HEK293 (cell line): ENCODE results near the gene SPEG.

ENCODE experiments used
- CTCF ChIA-PET: fragments of 350-600 bp; formaldehyde crosslinking; extraction: SDS; loops from one replicate; lab custom pipeline; 2021; ENCODE audit warnings: antibody characterized with exemption; lab: Yijun Ruan, JAX
- POLR2A ChIA-PET: fragments of 300-600 bp; formaldehyde crosslinking; extraction: SDS; loops from one replicate; lab custom pipeline; 2020; ENCODE audit warnings: antibody characterized with exemption, inconsistent platforms; lab: Yijun Ruan, JAX
- H3K27ac ChIP-seq: fragments of 200-500 bp; sonication (Bioruptor generic); 2 replicates; pipeline ENCODE4 v1.5.1; 2014; ENCODE audit warnings: low read depth, low read length, control low read depth, inconsistent platforms; ENCODE audit errors: extremely low read depth
- H3K36me3 ChIP-seq, 2 experiments: fragments of 200-500 bp in 1 of 2; sonication (Bioruptor generic) in 1 of 2; 1 replicate in 1 of 2; 2 replicates in 1 of 2; pipeline ENCODE4 v1.5.1; 2014 to 2017; ENCODE audit warnings: inconsistent platforms in 2 of 2, low read length in 2 of 2; ENCODE audit not compliant: control insufficient read depth in 2 of 2, insufficient read depth in 1 of 2
- H3K4me1 ChIP-seq: fragments of 200-500 bp; sonication (Bioruptor generic); 2 replicates; pipeline ENCODE4 v1.5.1; 2014; ENCODE audit warnings: mild to moderate bottlenecking, low read length, inconsistent platforms; ENCODE audit not compliant: control insufficient read depth, insufficient read depth
- H3K4me3 ChIP-seq: 2 replicates; pipeline ENCODE4 v1.5.1; 2011; ENCODE audit warnings: low read depth, mild to moderate bottlenecking, control low read depth, low read length, moderate library complexity
- H3K9me3 ChIP-seq: fragments of 200-500 bp; sonication (Bioruptor generic); 2 replicates; pipeline ENCODE4 v1.5.1; 2014; ENCODE audit warnings: low read depth, low read length, inconsistent platforms; ENCODE audit not compliant: control insufficient read depth, insufficient read depth
- TCF7L2 ChIP-seq: IDR thresholded peaks from 2 replicates; pipeline ENCODE4 v1.6.1; 2011; ENCODE audit warnings: low read depth, mild to moderate bottlenecking, inconsistent platforms, low read length, moderate library complexity, borderline replicate concordance
- YY1 ChIP-seq: fragments of 450-650 bp; formaldehyde crosslinking; IDR thresholded peaks from 2 replicates; pipeline ENCODE4 v1.5.1; 2018; ENCODE audit warnings: missing biosample characterization, missing genetic modification characterization
- ZBTB10 ChIP-seq: fragments of 450-650 bp; formaldehyde crosslinking; IDR thresholded peaks from 2 replicates; pipeline ENCODE4 v1.5.1; 2016; ENCODE audit warnings: missing biosample characterization, missing genetic modification characterization
- ZBTB44 ChIP-seq: fragments of 450-650 bp; IDR thresholded peaks from 2 replicates; pipeline ENCODE4 v1.5.1; 2018; ENCODE audit warnings: missing biosample characterization, mild to moderate bottlenecking, missing genetic modification characterization
- ZFHX2 ChIP-seq: fragments of 450-650 bp; formaldehyde crosslinking; conservative IDR thresholded peaks from 2 replicates; pipeline ENCODE4 v1.5.1; 2016; ENCODE audit warnings: missing biosample characterization, missing genetic modification characterization
- ZNF112 ChIP-seq: fragments of 450-650 bp; formaldehyde crosslinking; IDR thresholded peaks from 2 replicates; pipeline ENCODE4 v1.5.0; 2017; ENCODE audit warnings: missing biosample characterization, missing genetic modification characterization
- ZNF24 ChIP-seq: fragments of 450-650 bp; formaldehyde crosslinking; IDR thresholded peaks from 2 replicates; pipeline ENCODE4 v1.5.1; 2016; ENCODE audit warnings: missing biosample characterization, missing genetic modification characterization
- ZNF26 ChIP-seq: fragments of 450-650 bp; formaldehyde crosslinking; IDR thresholded peaks from 2 replicates; pipeline ENCODE4 v1.5.1; 2016; ENCODE audit warnings: missing biosample characterization, missing genetic modification characterization
- ZNF394 ChIP-seq: fragments of 450-650 bp; formaldehyde crosslinking; IDR thresholded peaks from 2 replicates; pipeline ENCODE4 v1.5.1; 2016; ENCODE audit warnings: missing biosample characterization, missing genetic modification characterization, mild to moderate bottlenecking, moderate library complexity, borderline replicate concordance
- ZNF423 ChIP-seq: fragments of 450-650 bp; formaldehyde crosslinking; IDR thresholded peaks from 2 replicates; pipeline ENCODE4 v1.5.1; 2016; ENCODE audit warnings: missing biosample characterization, missing genetic modification characterization
- ZNF433 ChIP-seq: fragments of 450-650 bp; formaldehyde crosslinking; IDR thresholded peaks from 2 replicates; pipeline ENCODE4 v1.5.1; 2016; ENCODE audit warnings: missing biosample characterization, missing genetic modification characterization, low read depth
- ZNF48 ChIP-seq: fragments of 450-650 bp; formaldehyde crosslinking; IDR thresholded peaks from 2 replicates; pipeline ENCODE4 v1.5.1; 2016; ENCODE audit warnings: missing biosample characterization, missing genetic modification characterization
- ZNF629 ChIP-seq: fragments of 450-650 bp; formaldehyde crosslinking; IDR thresholded peaks from 2 replicates; pipeline ENCODE4 v1.5.1; 2017; ENCODE audit warnings: missing biosample characterization, missing genetic modification characterization
- ZNF692 ChIP-seq: fragments of 450-650 bp; formaldehyde crosslinking; IDR thresholded peaks from 2 replicates; pipeline ENCODE4 v1.5.1; 2016; ENCODE audit warnings: missing biosample characterization, missing genetic modification characterization
- ZNF837 ChIP-seq: fragments of 450-650 bp; formaldehyde crosslinking; IDR thresholded peaks from 2 replicates; pipeline ENCODE4 v1.5.1; 2016; ENCODE audit warnings: missing biosample characterization, missing genetic modification characterization
- ZSCAN30 ChIP-seq: fragments of 450-650 bp; IDR thresholded peaks from 2 replicates; pipeline ENCODE4 v1.5.1; 2018; ENCODE audit warnings: missing biosample characterization, mild to moderate bottlenecking, missing genetic modification characterization, moderate library complexity
- TF ChIP-seq, protein P1 (sequence below): fragments of 450-650 bp; formaldehyde crosslinking; conservative IDR thresholded peaks from 2 replicates; pipeline ENCODE4 v1.5.1; 2016; ENCODE audit warnings: low read depth, missing biosample characterization, missing genetic modification characterization

SPEG gene

GRCh38 chr2:219521066-219521880, 86.6 kb downstream of the SPEG start (continued):
- no peak for TF ChIP-seq ZNF692 (tag by site-specific recombination)

DNA sequence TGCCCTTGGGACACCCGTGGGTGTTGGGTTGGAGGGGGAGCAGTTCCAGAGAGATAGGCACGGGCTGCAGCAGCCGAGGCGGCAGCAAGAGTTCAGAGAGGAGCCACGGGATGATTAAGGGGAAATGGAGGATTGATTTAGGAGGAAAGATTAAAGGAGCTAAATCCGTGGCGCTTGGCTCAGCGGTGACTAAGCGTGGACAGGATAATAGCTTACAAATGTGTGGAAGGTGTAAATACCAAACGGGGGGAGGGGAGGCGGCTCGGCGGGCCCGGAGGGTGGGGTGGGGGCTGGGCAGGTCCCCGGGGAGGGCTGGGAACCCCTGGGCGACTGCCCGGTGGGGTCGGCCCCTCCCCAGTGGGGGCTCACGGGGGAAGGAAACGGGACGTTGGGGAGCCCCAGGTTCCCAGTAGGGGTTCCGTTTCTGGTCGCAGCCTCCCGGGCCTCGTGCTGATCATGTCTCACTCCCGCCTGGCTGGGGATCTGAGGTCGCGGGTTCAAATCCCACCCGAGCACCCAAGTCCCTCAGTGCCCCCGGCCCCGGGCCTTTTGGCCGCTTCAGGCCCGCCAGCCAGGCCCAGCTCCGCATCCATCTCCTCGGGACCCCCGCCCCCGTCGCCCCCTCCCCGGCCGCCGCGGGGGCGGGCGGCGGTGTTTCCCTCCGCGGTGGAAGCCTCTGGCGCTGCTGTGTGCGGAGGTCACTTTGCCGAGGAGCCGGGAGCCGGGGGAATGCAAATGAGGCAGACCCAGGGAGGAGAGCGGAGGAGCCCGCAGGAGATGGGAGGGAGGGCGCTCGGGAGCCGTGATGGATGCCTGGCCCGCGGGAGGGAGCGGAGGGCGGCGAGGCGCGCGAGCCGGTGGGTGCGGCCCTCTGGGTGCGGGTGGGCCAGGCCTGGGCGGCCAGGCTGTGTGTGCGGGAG, 87.7 kb downstream of the SPEG start:
- H3K27ac ChIP-seq: no peak overlapping the region
- ChIA-PET POLR2A (interaction anchor here (0.7 to 1.8 kb wide), 3 partner anchors 12 to 34 kb away, joined by 3 to 8 read pairs (median 3); no protein-coding TSS in a partner anchor), CTCF (interaction anchor here (0.6 to 9.7 kb wide), 15 partner anchors 7 to 245 kb away, joined by 3 to 196 read pairs (median 16); partner anchors contain the start of genes ASIC4 and GMPPA)
- H3K4me1 ChIP-seq: peaks cover 7% of the 10 kb centered on the region
- no peak overlapping the region for H3K4me3 ChIP-seq
- H3K36me3 ChIP-seq: no peaks in the 10 kb centered on the region
- no peaks in the 10 kb centered on the region for H3K9me3 ChIP-seq
- TF ChIP-seq ZNF112 (tag by site-specific recombination) (no peak), ZNF433 (tag by site-specific recombination) (no peak), ZBTB10 (tag by site-specific recombination) (no peak), TCF7L2 (peak; percentile 60; the same call in 1 of the 2 replicates), ZFHX2 (tag by site-specific recombination) (0 out of 2 replicates have a peak, but pooled peaks have one; percentile 9)
- TF ChIP-seq, all 188 proteins: peak for 2

GRCh38 chr2:219523031-219523671, 88.5 kb downstream of the SPEG start:
- Histone ChIP-seq H3K27ac (no peak overlapping the region), H3K4me3 (no peak overlapping the region), H3K4me1 (peaks cover 7% of the 10 kb centered on the region), H3K36me3 (no peaks in the 10 kb centered on the region), H3K9me3 (no peaks in the 10 kb centered on the region)
- ChIA-PET POLR2A (interaction anchor here (0.6 kb wide), 1 partner anchor 14 kb away, joined by 11 read pairs; no protein-coding TSS in a partner anchor), CTCF (interaction anchor here (0.5 to 9.7 kb wide), 12 partner anchors 10 to 163 kb away, joined by 3 to 196 read pairs (median 4); partner anchors contain the start of genes ASIC4 and GMPPA)
- TF ChIP-seq, protein P1, sequence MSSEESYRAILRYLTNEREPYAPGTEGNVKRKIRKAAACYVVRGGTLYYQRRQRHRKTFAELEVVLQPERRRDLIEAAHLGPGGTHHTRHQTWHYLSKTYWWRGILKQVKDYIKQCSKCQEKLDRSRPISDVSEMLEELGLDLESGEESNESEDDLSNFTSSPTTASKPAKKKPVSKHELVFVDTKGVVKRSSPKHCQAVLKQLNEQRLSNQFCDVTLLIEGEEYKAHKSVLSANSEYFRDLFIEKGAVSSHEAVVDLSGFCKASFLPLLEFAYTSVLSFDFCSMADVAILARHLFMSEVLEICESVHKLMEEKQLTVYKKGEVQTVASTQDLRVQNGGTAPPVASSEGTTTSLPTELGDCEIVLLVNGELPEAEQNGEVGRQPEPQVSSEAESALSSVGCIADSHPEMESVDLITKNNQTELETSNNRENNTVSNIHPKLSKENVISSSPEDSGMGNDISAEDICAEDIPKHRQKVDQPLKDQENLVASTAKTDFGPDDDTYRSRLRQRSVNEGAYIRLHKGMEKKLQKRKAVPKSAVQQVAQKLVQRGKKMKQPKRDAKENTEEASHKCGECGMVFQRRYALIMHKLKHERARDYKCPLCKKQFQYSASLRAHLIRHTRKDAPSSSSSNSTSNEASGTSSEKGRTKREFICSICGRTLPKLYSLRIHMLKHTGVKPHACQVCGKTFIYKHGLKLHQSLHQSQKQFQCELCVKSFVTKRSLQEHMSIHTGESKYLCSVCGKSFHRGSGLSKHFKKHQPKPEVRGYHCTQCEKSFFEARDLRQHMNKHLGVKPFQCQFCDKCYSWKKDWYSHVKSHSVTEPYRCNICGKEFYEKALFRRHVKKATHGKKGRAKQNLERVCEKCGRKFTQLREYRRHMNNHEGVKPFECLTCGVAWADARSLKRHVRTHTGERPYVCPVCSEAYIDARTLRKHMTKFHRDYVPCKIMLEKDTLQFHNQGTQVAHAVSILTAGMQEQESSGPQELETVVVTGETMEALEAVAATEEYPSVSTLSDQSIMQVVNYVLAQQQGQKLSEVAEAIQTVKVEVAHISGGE (tag by site-specific recombination): no peak
- TF ChIP-seq ZNF837 (tag by site-specific recombination) (no peak), ZBTB44 (tag by site-specific recombination) (no peak), YY1 (no peak), ZNF48 (tag by site-specific recombination) (no peak), ZNF394 (no peak), ZNF24 (tag by site-specific recombination) (no peak), ZSCAN30 (tag by site-specific recombination) (no peak), ZNF26 (tag by site-specific recombination) (no peak), ZNF629 (tag by site-specific recombination) (no peak), ZNF423 (tag by site-specific recombination) (no peak)
